MM.1S (cell line): ENCODE measurements around the gene ALDH18A1.

Experiments used
- CTCF ChIP-seq: fragments of 300-600 bp; sonication (generic); IDR thresholded peaks from 2 replicates; pipeline ENCODE4 v1.5.1; 2016; ENCODE audit warnings: antibody characterized with exemption, low read length, mixed read lengths
- EZH2 ChIP-seq: fragments of 300-600 bp; sonication (generic); optimal IDR thresholded peaks from 2 replicates; pipeline ENCODE3; 2017; ENCODE audit warnings: low read depth, mild to moderate bottlenecking, antibody characterized with exemption, low read length, mixed read lengths

- no peak for TF ChIP-seq CTCF
- TF ChIP-seq EZH2: no peak
These were observed 11.6 kb downstream of the ALDH18A1 start for GRCh38 chr10:95644901-95645300.
